ENCODE data around the gene LRRC10B.

LRRC10B gene

GRCh38 chr11:61486779-61487178, 21.8 kb upstream of the LRRC10B start:
- DNase-seq (ENCODE audit: low spot score): no peak

DNA sequence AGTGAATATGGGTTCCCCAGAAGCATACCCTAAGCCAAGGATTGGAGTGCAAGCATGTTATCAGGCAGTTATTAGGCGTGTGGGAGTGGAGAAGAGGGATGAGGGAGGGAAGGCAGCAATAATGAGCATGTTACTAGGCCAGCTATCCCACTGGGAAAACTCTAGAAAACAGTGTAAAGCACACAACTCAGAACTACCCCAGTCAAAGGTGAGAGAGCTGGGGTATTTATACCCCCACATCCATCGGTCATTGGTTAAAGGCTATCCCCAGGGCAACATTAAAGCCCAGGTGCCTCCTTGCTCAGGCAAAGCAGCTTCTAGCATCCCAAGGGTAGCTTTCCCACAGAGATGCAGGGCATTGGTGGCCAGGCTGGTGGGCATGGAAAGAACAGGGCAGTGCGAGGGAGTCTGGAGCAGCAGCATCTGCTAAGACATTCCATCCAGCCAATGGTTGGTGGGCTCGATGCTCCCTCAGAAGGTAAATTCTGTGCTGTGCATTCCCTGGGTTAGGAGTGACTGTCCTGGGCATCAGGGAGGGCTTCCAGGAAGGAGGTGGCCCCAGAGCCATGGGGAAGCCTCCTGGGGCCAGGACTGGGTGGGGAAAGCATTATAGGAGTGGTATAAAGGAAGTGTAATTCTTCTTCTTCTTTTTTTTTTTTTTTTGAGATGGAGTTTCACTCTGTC, 21.1 kb upstream of the LRRC10B start:
- DNase-seq (ENCODE audit: low spot score): no peak

DNA sequence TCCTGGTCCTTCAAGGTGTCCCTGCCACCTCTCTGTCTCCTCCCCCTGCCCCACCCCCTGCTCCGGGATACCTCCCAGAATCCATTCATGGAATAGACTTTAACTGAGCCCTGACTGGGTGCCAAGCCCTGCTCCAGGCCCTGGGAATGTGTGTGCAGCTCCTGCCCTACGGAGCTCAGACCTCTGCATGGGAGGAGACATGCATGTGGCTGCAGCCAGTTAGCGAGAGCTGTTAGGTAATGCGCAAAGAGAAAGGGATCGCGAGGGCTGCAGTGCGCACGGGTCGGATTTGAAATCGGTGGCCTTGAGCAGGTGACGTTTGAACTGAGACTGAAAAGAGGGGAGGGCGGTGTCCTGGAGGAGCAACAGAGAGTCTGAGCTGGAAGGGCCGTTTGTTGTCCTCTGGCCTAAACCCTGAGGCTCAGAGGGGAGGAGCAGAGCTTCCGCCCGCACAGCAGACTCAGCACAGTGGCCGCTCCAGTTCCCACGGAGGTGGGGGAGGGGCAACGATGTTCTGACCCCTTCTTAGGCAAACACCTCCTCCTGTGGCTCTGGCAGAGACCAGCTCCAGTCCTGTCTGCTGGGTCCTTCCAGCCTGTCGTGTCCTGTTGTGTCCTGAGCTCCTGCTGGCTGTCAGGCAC, 19.8 kb upstream of the LRRC10B start:
- no peak for DNase-seq (ENCODE audit: low spot score)

GRCh38 chr11:61489833-61490721, 18.5 kb upstream of the LRRC10B start:
- DNase-seq (ENCODE audit: low spot score): no peak

DNA sequence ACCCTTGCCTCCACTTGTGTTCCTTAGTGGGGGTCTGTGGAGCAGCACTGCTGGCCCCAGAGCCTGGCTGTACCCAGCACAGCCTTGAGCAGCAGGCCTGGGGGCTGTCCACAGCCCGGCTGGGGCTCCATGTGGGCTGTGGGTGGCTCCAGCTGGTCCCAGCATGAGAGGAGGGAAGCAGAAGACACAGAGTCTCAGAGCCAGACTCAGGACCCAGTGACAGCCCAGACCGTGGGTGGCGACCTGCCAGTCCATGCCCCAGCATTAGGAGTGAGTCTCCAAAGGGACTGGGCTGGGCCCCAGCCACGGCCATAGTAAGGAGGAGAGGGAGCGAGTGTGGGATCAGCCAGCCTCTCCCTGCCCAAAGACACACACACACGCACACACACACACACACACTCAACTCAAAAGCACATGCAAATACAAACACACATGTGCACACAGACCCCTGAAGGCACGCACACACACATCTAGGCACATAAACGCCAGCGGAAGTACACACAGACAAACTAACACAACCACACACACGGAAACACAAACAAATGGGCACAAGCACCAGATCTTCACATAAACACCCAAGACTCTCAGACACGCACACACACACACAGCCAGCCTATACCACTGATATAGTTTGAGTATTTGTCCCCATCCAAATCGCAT, 16.7 kb upstream of the LRRC10B start:
- no peak for DNase-seq (ENCODE audit: low spot score)

DNA sequence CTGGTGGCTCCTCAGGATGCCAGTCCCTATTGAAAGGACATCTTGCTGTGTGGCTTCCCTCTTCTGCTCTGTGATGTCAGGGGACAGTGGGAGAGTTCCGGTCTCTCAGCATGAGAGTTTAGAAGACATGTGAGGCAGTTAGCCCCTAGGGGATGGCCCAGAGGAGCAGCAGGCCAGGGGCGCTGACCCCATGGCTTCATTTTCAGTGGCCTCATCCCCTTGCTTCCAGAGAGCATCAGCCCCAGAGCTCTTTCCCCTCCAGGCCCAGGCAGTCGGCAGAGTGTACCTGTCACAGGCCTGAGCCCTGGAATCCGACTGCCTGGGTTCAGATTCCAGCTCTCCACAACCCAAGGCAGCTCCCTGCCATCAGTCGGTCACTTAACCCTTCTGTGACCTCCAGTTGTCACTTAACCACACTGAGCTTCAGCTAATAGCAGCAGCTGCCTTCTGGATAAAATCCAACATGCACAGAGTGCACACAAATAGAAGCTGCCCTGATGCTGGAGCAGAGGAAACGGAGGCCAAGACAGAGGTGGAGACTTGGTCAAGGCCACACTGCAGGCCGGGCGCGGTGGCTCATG, 14.1 kb upstream of the LRRC10B start:
- no peak for DNase-seq (ENCODE audit: low spot score)

- no peak for DNase-seq (ENCODE audit: low spot score)
These were observed 12.5 kb upstream of the LRRC10B start for GRCh38 chr11:61495801-61496601.

- DNase-seq (ENCODE audit: low spot score): no peak
These were observed 11.7 kb upstream of the LRRC10B start for GRCh38 chr11:61496602-61497400.

DNA sequence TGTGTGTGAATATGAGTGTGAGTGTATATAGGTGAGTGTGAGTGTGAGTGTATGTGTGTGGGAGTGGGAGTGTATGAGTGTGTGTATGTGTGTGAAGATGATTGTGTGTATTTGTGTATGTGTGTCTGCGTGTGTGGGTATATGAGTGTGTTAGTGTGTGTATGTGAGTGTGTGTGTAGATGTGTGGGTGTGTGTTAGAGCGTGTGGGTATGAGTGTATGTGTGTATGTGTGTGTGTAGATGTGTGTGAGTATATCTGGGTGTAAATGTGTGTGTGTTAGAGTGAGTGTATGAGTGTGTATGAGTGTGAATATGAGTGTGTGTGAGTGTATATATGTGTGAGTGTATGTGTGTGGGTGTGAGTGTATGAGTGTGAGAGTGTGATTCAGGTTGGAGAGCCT, 11.1 kb upstream of the LRRC10B start:
- no peak for DNase-seq (ENCODE audit: low spot score)

DNA sequence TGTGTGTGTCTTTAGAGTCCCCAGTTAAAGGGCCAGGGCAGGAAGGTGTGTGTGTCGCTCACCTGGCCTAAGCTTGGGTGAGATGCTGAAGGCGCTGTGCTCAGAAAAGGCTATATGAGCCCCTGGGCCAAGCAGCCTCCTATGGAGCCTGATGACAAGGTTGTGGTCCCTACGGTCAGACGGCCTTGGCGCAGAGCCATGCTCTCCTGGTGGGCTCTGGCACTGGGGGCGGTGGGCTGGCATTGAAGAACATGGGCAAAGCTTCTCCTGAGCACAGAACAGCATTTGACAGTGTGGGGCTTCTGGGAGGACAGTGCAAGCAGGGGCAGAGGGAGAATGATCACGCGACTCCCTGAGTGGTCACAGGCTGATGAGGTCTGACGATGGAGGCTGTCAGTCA, 10.7 kb upstream of the LRRC10B start:
- DNase-seq (ENCODE audit: low spot score): no peak

GRCh38 chr11:61498767-61499341, 9.7 kb upstream of the LRRC10B start:
- DNase-seq (ENCODE audit: low spot score): no peak

- no peak for DNase-seq (ENCODE audit: low spot score)
These were observed 8.6 kb upstream of the LRRC10B start for GRCh38 chr11:61499816-61500491.

DNA sequence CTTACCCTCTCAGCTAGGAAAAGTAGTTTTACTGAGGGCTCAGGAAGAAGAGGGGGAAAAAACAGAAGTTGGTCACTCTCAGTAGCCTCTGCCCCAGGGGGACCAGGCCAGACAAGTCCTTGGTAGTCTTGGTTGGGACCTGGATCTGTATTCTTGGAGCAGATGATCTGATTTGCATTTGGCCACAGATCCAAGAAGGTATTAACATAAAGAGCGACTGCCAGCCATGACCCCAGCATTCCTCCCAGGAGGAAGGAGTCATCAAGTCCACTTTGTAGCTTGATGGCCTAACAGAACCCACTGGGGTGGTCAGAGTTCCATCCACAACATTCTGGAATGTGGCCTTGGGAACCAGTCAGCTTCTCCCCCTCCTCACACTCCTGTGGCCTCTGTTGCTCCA, 6.0 kb upstream of the LRRC10B start:
- no peak for DNase-seq (ENCODE audit: low spot score)

DNA sequence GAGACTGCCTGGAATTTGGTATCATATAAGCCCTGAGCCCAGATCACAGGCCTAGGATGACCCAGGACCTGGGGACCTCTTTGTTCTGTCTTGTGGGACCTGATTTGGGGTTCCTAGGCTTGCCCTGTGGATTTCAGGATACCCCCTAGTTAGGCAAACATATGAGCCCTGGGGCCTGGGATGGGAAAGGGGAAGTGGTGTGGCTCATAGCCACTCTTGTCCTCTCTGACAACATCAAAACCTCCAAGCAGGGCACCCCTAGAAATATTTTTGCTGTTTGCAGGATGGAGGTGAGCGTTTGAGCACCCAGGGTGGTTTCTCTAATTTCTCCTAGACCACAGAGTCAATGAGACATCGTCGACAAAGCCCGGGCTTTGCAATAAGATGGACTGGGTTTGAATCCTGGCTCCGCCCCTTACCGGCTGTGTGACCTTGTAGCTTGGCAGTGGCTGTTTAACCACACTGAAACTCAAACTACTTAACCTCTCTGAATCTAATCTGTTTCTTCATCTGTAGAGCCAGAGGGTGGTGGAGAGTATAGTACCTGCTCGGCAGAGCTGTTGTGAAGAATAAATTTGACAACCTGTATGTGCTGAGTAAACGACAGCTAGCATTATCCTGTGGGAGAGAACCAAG, 5.3 kb upstream of the LRRC10B start:
- DNase-seq (ENCODE audit: low spot score): no peak

- DNase-seq (ENCODE audit: low spot score): no peak
These were observed 3.4 kb upstream of the LRRC10B start for GRCh38 chr11:61505106-61505505.

- no peak for DNase-seq (ENCODE audit: low spot score)
These were observed 2.9 kb upstream of the LRRC10B start for GRCh38 chr11:61505640-61506155.

DNA sequence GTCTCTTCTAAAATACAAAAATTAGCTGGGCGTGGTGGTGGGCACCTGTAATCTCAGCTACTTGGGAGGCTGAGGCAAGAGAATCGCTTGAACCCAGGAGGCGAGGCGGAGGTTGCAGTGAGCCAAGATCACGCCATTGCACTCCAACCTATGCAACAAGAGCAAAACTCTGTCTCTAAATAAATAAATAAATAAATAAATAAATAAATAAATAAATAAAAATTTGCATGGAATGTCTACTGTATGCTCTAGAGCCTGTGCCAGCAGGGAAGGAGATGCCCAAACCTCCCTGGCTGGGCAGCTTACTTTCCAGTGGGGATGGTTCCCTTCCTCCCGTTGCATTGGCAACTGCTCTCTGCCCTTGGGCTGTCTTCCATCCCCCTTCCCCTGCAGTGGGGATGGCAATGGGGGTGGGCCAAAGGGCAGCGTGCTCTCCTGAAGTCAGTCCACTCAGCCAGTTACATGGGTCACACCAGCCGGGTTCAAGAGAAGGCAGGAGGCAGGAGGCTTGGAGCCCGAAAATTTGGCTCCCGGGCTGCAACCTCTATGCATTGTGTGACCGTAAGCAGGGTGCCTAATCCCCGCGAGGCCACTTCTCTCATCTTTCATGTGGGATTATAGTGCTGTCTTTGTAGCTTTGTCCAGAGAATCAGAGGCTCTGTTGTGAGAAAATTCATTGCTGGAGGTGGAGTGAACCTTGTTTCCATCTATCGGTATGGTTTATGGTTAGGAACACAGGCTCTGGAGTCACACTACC, 1.4 kb upstream of the LRRC10B start:
- DNase-seq (ENCODE audit: low spot score): no peak
